IPS-NIHi7 (cell line): ENCODE measurements around the gene DHX38.

Experiments used
- DNase-seq: peaks from one replicate; pipeline ENCODE4 v3.0.0; 2012; ENCODE audit warnings: mixed read lengths; ENCODE audit errors: extremely low spot score

Gene DHX38

GRCh38 chr16:72122308-72122707 is 28.7 kb downstream of the DHX38 start:
- DNase-seq, result peak; percentile 0

DNA sequence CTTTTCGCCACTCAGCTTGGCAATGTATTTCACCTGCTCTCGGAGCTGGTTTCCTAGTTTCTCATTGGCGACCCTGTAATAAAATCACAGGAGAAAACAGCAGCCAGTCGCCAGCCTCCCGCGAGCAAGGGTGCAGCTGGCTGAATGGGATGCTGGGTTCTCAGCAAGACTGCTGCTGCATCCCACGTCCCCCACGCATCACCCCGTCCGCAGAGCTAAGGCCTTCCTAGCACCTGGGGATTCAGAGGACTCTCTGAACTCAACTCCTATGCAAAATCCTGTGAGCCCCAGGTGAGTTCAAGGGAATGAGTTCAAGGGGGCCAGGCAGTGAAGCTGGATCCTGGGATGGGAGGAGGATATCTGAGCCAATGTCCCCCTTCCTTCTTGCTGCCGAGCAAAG is 29.3 kb downstream of the DHX38 start:
- peak; percentile 4 for DNase-seq

- DNase-seq, result peak; percentile 0
Measured at GRCh38 chr16:72123426-72123825, 29.8 kb downstream of the DHX38 start.

- peak; percentile 1 for DNase-seq
Measured at GRCh38 chr16:72124148-72124547, 30.5 kb downstream of the DHX38 start.

DNA sequence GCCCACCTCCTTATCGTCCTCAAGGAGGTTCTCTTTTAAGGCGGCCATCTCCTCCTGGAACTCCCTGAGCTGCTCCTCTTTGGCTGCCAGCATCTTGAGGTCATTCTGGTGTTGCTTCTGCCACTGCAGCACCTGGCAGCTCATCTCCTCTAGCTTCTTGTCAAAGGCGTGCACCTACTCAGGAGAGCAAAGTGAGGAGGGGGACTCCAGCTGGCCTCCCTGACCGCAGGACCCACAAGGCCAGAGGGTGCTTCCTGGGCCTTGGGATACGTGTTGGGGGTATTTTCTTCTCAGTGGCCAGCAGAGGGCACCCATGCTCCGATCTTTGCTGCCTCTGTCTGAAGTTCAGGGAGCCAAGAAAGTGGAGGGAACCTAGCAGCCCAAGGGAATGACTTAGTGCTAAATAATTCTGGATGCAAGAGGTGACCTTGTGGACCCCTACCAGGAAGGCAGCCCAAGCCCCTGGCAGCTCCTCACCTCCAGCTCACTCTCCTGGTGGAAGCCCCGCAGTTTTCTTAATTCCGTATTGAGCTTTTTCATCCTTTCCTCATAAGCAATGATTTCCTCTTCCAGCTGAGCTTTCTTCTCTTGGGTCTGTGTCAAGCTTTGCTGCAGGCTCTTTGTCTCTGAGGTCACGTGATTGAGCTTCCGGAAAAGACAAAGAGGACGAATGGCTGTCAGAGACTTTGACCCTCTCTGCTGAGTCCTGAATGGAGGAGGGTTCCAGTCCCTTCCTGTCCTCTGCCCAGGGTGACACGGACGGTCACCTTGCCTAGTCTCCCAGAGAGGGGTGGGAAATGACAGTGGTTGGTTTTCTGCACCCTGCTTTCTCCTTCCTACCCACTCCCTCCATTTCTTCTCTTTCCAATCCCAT is 31.4 kb downstream of the DHX38 start:
- peak; percentile 92 for DNase-seq

GRCh38 chr16:72125635-72126428 is 32.2 kb downstream of the DHX38 start:
- DNase-seq, result no peak

DNA sequence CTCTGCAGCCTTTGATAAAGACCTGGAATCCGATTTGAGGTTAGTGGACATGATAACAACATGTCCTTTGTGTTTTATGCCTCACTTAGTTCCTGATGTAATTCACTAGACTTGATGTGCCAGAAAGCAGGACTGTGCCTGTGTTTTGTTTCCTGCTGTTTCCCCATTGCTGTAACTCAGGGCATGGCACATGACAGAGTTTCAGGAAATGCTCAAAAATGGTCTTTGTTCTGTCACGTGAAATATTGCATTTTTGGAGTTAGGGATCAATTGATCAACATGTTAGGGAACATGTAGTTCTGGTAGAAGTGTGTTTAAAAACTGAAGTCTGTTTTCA is 32.8 kb downstream of the DHX38 start:
- DNase-seq, result no peak

GRCh38 chr16:72128701-72129100 is 35.1 kb downstream of the DHX38 start:
- peak; percentile 38 for DNase-seq

GRCh38 chr16:72129976-72130656 is 36.5 kb downstream of the DHX38 start:
- DNase-seq, result no peak

DNA sequence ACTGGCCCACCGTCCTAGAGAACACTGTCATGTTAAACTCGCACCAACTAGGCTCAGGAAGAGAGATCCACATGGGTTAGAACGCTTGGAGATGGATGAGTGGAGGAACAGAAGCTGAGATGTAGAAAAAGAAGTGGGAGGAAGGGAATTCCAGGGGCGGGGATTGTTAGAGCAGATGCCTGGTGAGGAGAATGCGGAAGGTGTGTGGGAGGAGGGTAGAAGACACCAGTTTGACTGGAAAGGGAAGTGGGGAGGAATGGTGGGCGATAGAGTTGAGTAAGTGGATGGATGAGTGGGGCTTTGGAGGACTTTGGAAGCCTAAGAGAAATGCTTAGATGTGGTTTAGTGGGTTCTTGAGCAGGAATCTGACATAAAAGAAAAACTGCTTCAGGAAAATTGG is 37.4 kb downstream of the DHX38 start:
- DNase-seq, result peak; percentile 55

GRCh38 chr16:72132726-72133125 is 39.1 kb downstream of the DHX38 start:
- DNase-seq, result no peak

- DNase-seq, result no peak
Measured at GRCh38 chr16:72134507-72134906, 40.9 kb downstream of the DHX38 start.

- no peak for DNase-seq
Measured at GRCh38 chr16:72137380-72138063, 43.9 kb downstream of the DHX38 start.

DNA sequence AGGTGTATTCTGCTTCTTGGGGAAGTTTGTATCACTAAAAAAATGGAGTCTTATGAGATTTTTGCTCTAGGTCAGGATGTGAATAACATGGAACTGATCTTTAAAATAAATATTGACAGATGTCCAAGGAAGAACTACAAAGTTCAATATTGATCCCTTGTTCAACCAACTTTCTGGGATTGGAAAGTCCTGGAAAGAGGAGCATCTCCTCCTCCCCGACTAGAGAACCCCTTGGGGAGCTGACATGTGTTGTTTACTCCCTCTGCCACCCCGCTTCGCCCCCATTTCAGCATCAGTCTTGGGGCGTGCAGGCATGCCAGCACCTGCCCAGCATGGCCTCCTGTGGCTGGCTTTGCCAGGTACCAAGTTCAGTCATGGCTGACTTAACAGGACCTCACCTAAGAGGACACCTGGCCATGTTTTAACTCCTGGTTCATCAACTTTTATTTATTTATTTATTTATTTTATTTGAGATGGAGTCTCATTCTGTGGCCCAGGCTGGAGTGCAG is 44.5 kb downstream of the DHX38 start:
- DNase-seq, result no peak

DNA sequence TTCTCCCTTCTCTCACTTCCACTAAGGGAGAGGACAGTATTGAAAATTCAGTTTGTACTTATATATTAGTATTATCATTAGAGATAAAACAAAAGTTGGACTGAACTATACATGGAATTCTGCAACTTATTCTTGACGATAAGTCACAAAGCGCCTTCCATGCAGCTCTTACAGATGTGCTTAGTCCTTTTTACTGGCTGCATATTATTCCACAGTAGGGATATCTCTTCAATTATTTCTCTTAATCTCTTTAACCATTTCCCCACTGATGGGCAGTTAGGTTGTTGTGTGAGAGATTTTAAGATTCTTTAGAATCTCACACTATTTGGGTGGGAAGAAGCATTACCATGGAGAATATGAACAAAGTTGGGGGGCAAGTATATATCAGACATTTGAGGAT is 46.3 kb downstream of the DHX38 start:
- no peak for DNase-seq

DNA sequence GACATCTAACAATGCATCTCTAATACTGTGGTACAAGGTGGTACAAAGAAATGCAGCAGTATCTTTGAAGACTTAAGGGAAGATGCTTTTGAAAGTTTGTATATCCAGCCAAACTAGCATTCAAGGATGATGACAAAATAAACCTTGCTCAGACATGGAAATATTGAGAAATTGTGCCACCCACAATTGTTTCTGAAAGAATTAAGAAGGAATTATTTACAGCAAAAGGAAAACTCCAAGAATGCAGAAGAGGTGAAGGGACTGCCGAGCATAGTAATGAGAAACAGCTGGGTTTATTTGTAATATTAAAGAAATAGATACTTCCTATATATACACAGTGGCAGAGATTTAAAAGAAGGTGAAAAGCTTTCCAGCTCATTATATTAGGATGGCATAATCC is 48.8 kb downstream of the DHX38 start:
- DNase-seq, result no peak

DNA sequence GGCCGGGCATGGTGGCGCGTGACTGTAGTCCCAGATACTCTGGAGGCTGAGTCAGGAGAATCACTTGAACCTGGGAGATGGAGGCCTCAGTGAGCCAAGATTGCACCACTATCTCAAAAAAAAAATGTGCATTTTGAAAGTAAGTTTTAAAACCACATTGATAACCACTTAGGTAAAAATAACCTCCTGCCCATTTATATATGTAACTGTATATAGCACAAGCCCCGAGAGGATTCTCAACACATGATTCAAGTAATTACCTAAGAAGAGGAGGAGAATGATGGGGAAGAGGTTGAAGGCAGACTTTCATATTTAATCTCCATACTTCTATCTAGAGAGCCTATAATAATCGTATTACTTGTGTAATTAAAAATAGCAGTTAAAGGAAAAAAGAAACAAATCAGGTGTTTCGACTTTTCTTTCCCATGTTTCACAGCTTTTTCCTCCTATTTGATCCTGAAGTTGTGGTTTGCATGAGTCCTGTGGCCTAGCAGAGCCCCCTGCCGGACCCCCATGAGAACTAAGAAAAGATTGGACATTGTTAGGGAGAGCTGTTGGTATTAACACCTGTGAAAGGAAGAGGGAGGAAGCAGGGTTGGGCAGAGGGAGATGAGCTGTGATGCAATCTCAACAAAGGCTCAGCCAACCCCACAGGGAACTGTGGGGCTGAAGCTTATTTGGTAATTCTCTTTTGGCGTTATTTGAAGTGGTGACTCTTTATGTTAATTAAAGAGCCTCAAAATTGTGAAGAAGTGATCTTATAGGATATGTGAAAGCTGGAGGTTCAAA is 56.2 kb downstream of the DHX38 start:
- peak; percentile 63 for DNase-seq

DNA sequence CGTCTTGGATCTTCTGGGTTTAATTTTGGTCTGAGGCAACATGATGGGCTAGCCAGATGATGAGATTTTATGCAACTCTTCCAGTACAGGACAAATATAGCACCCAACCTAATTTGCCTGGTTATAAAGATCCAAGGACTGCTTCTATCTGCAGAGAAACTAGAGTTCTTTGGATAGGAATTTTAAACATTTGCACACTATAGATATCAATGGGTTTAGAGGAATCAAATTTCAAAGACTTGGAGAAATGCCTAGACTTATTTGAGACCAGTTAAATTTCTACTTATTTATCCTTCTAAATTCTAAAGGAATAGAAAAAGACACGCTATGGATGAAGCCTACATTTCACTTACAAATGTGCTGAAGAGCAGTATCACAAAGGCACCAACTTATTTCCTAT is 65.7 kb downstream of the DHX38 start:
- DNase-seq, result no peak

- DNase-seq, result no peak
Measured at GRCh38 chr16:72159801-72160200, 66.2 kb downstream of the DHX38 start.

- no peak for DNase-seq
Measured at GRCh38 chr16:72162105-72162692, 68.6 kb downstream of the DHX38 start.
